CD4-positive, alpha-beta T cell treated with Interleukin-6 at 100 ng/mL for 8 hours (primary cell): ENCODE measurements around the gene RASGRP4.
A peak's percentile ranks its signal among the peaks of the same experiment; 100 is the strongest.
"Not testable (repeated sequence)": the region's sequence is repeated elsewhere in the genome, so short reads cannot be mapped to it uniquely, and the experiment has no call there.

Experiments used
- DNase-seq: peaks from one replicate; pipeline ENCODE4 v3.0.0-alpha.2; 2020; ENCODE audit warnings: mixed read lengths, low spot score

RASGRP4 gene

DNA sequence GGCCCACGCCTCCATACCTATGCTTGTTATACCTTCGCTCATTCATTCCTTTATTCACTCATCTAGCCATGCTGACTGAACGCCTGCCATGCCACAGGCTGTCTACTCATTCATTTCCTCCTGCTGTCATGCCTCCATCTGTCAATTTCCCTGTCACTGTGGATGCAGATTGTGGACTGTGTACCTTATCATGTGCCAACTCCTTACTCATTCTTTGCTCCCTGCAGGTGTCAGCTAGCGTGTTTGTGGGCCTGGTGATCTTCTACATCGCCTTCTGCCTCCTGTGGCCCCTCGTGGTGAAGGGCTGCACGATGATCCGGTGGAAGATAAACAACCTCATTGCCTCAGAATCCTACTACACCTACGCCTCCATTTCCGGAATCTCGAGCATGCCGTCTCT lies 55.7 kb downstream of the RASGRP4 start:
- DNase-seq: no peak

DNA sequence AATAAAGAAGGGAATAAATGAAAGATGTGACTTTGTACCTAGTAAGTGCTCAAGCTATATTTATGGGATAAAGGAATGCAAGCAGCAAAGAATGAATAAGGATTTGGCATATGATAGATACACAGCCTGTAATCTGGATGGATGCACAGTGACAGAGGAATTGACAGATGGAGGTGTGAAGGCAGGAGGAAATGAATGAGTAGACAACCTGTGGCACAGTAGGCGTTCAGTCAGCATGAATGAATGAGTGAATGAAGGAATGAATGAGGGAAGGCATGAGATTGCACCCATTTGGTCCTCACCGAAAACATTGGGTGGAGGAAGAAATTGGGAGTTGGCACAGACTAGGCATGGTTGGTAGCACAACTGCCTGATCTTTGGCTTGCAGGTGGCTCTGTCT lies 56.4 kb downstream of the RASGRP4 start:
- DNase-seq: no peak

GRCh38 chr19:38367041-38367440 lies 59.0 kb downstream of the RASGRP4 start:
- no peak for DNase-seq

DNA sequence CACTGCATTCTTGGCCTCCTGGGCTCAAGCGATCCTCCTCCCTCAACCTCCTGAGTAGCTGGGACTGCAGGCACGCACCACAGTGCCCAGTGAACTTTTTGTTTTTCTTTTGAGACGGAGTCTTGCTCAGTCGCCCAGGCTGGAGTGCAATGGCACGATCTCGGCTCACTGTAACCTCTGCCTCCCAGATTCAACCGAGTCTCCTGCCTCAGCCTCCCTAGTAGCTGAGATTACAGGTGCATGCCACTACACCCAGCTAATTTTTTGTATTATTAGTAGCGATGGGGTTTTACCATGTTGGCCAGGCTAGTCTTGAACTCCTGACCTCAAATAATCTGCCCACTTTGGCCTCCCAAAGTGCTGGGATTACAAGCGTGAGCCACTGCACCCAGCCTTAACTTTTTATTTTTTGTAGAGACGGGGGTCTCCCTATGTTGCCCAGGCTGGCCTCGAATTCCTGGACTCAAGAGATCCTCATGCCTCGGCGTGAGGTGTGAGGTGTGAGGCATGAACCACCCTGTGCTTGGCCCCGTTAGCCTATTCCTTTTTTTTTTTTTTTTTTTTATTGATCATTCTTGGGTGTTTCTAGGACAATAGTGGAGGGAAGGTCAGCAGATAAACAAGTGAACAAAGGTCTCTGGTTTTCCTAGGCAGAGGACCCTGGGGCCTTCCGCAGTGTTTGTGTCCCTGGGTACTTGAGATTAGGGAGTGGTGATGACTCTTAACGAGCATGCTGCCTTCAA lies 62.9 kb downstream of the RASGRP4 start:
- not testable (repeated sequence) for DNase-seq

DNA sequence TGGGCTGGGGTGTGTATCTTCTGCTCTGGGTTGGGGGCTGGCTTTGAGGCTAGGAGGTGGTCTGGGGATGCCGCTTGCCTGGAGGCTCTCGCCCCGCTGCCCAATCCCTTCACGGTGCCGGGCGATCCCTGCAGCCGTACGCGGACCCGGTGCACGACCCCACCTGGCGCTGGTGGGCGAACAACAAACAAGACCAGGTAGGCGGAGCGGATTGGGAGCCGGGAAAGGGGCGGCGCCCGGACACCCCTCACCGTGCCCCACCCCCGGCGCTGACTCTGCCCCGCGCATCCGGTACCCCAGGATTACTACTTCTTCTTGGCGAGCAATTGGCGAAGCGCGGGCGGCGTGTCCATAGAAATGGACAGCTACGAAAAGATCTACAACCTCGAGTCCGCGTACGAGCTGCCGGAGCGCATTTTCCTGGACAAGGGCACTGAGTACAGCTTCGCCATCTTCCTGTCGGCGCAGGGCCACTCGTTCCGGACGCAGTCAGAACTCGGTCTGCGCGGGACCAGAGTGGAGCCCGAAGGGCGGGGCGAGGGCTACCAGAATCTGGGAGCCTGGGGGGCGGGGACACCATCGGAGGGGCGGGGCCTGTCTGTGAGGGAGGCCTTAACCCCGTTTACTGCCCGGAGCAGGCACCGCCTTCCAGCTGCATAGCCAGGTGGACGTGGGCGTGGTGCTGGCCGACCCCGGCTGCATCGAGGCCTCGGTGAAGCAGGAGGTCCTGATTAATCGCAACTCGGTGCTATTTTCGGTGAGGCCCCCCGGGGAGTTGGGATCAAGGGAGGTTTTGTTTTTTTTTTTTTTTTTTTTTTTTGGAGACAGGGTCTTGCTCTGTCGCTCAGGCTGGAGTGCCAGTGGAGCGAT lies 63.7 kb downstream of the RASGRP4 start:
- DNase-seq: peak; percentile 69

DNA sequence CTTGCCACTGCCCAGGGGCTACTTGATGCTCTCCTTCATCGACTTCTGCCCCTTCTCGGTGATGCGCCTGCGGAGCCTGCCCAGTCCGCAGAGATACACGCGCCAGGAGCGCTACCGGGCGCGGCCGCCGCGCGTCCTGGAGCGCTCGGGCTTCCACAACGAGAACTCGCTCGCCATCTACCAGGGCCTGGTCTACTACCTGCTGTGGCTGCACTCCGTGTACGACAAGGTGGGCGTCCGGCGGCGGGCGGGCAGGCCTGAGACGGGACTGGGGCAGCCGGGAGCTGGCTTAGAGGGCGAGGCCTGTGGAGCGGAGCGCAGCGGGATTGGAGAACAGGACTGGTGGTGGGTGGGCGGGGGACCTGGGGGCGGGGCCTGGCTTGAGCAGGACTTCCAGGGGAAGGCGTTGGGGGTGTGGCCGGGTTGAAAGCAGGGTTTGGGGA lies 64.4 kb downstream of the RASGRP4 start:
- peak; percentile 67 for DNase-seq

- DNase-seq: no peak
Observed at GRCh38 chr19:38360839-38361631, 65.0 kb downstream of the RASGRP4 start.

DNA sequence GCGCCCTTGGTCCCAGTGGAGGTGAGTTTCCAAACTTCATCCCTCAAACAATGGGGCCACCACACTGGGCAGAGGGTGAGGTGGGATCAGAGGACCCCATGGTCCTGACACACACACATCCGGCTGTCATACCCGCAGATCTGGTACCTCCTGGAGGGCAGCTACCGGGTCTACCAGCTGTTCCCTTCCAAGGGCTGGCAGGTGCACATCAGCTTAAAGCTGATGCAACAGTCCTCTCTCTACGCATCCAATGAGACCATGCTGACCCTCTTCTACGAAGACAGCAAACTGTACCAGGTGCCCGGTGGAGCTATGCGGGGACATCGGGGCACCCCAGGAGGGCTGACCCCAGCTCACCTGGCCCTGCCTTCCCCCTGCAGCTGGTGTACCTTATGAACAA lies 65.7 kb downstream of the RASGRP4 start:
- no peak for DNase-seq

DNA sequence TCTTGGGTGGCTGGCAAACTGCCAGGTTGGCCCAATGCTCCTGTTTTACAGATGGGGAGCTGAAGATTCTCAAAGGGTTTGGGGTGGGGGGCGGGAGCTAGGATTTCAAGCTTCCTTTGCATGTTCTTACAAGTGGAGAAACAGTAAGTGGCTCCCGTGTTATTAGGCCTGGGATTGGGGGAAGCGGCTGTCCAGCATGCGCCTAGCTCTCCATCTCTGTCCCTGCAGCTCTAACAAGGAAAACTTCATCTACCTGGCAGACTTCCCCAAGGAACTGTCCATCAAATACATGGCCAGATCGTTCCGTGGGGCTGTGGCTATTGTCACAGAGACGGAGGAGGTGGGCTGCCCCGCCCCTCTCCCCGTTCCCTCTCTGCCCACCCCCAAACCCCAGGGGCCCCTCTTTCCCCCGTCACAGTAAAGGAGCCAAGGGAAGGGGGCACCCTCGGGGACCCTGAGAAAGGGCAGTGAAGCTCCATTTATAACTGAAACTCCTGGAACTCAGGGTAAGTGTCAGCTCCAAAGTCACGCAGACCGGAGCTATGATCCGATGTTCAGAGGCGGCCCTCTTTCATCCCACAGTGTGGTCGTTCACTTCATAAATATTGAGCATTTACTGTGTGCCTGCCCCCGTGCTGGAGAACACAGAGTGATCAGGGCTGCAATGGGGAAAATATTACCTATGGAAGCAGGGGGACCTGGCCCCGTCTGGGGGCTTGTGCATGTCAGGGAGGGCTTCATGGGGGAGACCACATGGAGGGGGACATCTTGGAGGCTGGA lies 66.6 kb downstream of the RASGRP4 start:
- DNase-seq: no peak
